ACHN (cell line): ENCODE measurements around the gene CHN2.
"Not testable (repeated sequence)": the region's sequence is repeated elsewhere in the genome, so short reads cannot be mapped to it uniquely, and the experiment has no call there.

ENCODE experiments used
- DNase-seq: peaks from one replicate; pipeline ENCODE4 v3.0.0-alpha.2; 2015
- in situ Hi-C: cut with HindIII; loops from 2 replicates; pipeline ENCODE4 v1.10.0; 2017; ENCODE audit warnings: low sequenced_read_pairs, low pct_ligation_motif_present, low pct_unique_long_range_greater_than_20kb

CHN2 gene

GRCh38 chr7:29209745-29210144 lies 15.2 kb downstream of the CHN2 start:
- in situ Hi-C loops, result no loop called here
- no peak for DNase-seq

DNA sequence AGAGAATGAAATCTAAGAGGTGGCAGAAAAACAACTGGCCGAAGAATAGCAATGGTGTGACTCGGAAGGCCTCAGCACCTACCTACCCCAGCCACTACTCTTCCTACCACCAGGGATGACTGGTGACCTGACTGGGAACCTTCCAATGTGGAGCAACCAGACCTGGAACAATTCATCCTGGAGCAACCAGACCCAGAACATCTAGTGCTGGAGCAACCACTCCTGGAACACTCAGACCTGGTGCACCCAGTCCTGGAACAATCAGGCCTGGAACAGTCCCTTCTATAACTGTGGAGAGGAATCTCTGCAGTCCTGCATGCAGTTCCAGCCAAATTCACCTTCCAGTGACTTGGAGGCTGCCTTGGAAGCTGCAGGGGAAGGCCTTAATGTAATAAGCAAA lies 18.2 kb downstream of the CHN2 start:
- DNase-seq, in situ Hi-C loops: not testable (repeated sequence)

- DNase-seq, result no peak
- in situ Hi-C loops, result no loop called here
Measured at GRCh38 chr7:29214056-29214455, 19.5 kb downstream of the CHN2 start.

- in situ Hi-C loops, result no loop called here
- no peak for DNase-seq
Measured at GRCh38 chr7:29214816-29215215, 20.2 kb downstream of the CHN2 start.

DNA sequence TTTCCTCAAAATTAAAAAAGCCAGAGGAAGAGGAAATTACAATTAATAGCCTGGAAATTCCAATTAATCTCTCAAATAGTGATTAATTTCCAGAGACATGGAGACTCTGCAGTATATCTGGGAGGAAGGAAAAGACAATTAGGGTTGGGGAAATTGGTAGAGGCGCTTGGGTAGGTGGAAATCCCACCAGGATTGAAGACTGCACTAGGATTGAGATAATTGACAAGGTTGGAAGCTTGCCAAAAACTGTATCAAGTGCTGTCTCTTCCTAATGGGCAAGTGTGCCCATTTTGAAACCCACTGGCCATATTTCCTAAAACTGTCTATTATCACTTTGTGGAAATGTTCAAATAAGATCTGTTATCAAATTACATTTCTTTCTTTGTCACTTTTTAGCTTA lies 21.6 kb downstream of the CHN2 start:
- in situ Hi-C loops, result no loop called here
- DNase-seq, result no peak

- DNase-seq, result no peak
- in situ Hi-C loops, result no loop called here
Measured at GRCh38 chr7:29217113-29217512, 22.5 kb downstream of the CHN2 start.

DNA sequence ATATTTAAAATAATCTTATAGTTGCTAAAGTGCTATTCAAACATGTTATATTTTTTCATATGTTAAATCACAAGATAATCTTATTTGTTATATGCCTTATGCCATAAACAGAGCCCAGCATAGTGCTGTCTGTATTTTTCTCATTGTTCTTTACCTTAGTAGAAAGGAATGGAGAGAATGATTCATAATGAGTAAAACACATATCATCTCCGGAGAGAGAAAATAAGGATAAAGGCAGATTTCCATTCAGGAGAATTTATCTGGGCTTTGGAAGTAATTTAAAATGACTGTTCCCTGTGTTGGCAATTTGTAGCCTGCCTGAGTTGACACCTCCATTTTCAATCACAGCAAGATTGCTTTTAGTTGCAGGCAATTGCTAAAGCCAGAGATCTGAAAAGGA lies 30.2 kb downstream of the CHN2 start:
- in situ Hi-C loops, result no loop called here
- no peak for DNase-seq

DNA sequence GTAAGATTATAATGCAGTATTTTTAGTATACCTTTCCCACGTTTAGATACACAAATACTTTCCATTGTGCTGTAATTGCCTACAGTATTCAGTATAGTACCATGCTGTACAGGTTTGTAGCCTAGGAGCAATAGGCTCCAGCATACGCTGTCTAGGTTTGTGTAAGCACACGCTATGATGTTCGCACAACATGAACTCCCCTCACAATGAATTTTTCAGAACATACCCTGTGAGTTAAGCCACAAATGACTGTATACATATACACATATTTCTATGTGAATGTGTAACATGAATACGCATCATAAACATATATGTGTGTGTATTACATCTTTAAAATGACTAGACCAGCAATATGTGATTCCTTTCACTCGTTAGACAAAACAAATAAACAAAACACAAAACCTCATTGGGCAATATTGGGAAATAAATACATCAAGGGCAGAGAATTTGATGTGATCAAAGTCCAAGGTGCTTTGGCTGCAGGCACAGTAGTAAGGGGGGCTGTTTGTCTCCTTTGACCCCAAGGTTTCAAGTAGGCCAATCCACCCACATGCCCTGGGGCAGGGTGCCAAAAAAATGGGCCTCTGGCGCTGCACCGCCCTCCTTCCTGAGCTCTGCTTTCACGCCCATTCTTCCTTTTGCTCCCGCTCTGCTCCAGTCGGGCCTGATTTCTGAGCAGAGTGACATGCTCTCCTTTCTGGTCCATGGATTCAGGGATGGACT lies 33.9 kb downstream of the CHN2 start:
- DNase-seq, result no peak
- in situ Hi-C loops, result no loop called here

- in situ Hi-C loops, result no loop called here
- no peak for DNase-seq
Measured at GRCh38 chr7:29229066-29229465, 34.5 kb downstream of the CHN2 start.

DNA sequence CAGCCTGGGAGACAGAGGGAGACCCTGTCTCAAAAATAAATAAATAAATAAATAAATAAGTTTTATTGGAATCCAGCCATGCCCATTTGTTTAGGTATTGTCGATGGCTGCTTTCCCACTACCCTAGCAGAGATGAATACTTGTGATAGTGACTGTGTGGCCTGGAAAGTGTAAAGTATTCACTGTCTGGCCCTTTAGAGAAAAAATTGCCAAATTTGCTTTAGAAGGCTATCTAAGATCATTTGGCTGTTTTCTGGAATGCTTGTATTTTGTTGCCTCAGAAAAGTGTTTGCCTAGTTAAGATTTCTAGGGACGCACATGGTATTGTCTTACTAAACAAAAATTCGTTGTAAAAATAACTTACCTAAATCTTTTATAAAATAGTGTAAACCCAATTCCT lies 35.4 kb downstream of the CHN2 start:
- no peak for DNase-seq
- in situ Hi-C loops, result no loop called here

DNA sequence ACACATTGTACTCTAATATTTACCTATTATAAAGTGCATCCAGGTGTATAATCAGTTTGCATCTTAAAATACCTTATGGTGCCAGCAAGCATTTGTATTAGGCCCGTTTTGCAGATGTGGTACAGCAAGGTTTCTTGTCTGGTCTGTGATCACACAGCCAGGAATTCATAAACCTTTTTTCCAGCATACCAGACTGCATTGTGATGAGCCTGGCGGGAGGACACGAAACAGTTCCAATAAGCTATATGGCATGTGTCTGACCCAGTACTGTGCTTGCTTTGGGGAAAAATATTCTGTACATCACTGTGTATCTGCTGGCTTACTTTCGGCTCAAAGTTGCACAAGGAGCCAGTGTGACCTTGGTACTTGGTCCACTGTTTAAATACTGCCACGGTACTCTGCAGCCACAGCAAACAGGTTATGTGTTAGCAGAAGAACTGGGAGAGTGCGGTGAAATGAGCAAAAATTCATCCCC lies 36.3 kb downstream of the CHN2 start:
- in situ Hi-C loops, result no loop called here
- DNase-seq, result no peak

DNA sequence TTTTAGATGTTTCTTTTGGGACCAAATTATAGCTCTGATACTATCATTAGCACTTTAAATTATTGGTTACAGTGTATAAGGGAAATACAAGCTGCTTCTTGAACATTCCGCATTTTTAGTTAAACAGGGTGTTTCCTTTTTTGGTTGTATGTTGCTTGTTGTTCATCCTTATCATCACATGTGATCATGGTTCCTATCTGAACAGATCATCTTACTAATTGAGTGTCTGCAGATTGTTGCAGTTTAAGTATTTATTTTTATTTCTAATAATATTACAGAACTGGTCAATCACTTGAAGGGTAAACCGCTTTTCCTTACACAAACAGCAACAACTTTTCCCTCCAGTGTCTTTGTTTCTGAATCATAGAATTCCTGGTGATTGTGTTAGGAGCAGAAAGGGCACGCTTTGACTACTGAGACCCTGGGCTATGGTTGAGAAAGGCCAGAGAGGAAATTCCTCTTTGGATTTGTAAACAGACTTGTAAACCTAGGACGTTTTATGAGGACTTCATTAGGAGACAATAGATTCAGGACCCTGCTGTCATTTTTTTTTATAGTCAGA lies 37.2 kb downstream of the CHN2 start:
- in situ Hi-C loops, result no loop called here
- DNase-seq, result no peak

DNA sequence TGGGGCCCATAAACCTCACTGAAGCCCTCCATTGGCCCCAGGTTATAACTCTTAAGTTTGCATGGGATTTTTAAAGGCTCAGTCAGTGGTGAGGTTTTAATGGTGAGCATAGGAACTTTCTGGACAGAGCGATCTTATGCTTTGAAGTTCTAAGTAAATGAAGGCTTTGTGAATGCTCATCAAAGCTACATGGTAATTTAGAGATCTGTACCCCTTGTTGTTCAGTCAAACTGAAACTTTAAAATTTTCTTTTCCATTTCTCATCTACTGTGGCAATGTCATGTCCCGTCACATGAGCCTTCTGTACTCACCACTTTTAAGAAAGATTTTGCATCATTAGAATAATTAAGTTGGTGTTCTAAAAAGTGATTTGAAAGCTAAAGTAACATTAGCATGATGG lies 39.9 kb downstream of the CHN2 start:
- in situ Hi-C loops, result no loop called here
- DNase-seq, result no peak

- DNase-seq, result no peak
- in situ Hi-C loops, result no loop called here
Measured at GRCh38 chr7:29236071-29236580, 41.6 kb downstream of the CHN2 start.

- in situ Hi-C loops, result no loop called here
- DNase-seq, result no peak
Measured at GRCh38 chr7:29236649-29237048, 42.1 kb downstream of the CHN2 start.

DNA sequence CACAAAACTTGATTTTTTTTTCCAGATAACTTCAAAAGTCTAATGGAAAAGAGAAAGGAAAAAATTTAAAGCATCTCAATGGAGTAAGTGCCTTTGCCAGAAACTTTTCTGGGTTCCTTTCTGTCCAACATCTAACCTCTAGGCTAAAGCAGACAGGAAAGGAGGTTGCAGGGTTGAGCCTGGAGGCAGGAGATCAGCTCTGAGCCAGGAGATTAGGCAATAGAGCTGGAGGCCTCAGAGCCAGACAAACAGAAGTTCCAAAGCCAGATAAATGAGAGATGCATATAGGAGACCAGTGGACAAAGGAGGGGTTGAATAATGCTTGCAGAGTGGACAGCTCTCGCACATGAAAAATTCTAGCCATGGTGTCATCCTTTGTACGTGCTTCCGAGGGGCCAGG lies 42.9 kb downstream of the CHN2 start:
- in situ Hi-C loops, result no loop called here
- no peak for DNase-seq

GRCh38 chr7:29239638-29240037 lies 45.1 kb downstream of the CHN2 start:
- peak; percentile 35 for DNase-seq

DNA sequence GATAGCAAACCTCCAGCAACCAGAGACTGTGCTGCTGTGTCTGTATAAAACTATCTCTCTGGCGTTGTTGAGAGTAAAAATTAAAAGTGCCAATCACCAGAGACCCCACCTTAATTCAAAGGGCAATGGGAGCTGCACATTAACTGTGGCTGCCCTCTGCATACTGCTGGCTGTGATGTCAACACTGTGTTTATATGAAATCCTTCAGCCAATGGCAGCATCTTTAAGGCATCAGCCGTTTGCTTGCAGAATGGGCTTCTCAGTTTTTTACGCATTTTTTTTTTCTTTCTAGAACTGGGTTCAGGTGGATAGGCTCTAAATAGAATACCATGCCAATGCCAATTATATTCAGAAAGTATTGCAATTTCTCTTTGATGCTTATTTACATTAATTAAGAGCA lies 47.7 kb downstream of the CHN2 start:
- in situ Hi-C loops, result no loop called here
- DNase-seq, result no peak

More at GRCh38 chr7:29239638-29240037, 45.1 kb downstream of the CHN2 start:
- in situ Hi-C loops, result no loop called here

- no peak for DNase-seq
- in situ Hi-C loops, result no loop called here
Measured at GRCh38 chr7:29243910-29244655, 49.5 kb downstream of the CHN2 start.
